Gastrocnemius medialis (tissue), 4 donors: ENCODE measurements around the gene GNPAT. TPM values are rescaled to one million over a fixed set of nuclear protein-coding genes. Genes with fewer than 3 reads are reported as not detected.

Experiments
- ATAC-seq, 2 donors: fragments of 150-250 bp; one replicate each; pipeline ENCODE4 v1.9.1; 2016
- DNase-seq, 2 donors: peaks; one replicate each; pipeline ENCODE4 v3.0.0-alpha.2; 2019
- H3K27ac ChIP-seq, 4 donors: fragments of 200-600 bp; sonication (generic); 1 replicate in 1 of 4; 2 replicates in 3 of 4; pipeline ENCODE4 v1.5.1; 2016 to 2018; ENCODE audit warnings: mild to moderate bottlenecking in 2 of 4, moderate library complexity in 1 of 4
- H3K27me3 ChIP-seq, 3 donors: fragments of 200-600 bp; sonication (generic) in 2 of 3; 1 replicate in 1 of 3; 2 replicates in 2 of 3; pipeline versions ENCODE4 v1.5.1 to v1.6.0; 2016 to 2019; ENCODE audit warnings: mild to moderate bottlenecking in 1 of 3, moderate library complexity in 1 of 3
- H3K36me3 ChIP-seq, 2 donors: fragments of 200-600 bp; sonication (generic) in 1 of 2; one replicate each; pipeline ENCODE4 v1.5.1; 2017 to 2018
- H3K4me1 ChIP-seq, 2 donors: fragments of 200-600 bp; sonication (generic) in 1 of 2; one replicate each; pipeline ENCODE4 v1.5.1; 2016 to 2017; ENCODE audit warnings: mild to moderate bottlenecking in 2 of 2
- H3K4me3 ChIP-seq, 4 donors: fragments of 200-600 bp; sonication (generic) in 3 of 4; 1 replicate in 1 of 4; 2 replicates in 3 of 4; pipeline ENCODE4 v1.5.1; 2016 to 2019; ENCODE audit warnings: mild to moderate bottlenecking in 2 of 4
- H3K9me3 ChIP-seq, 3 donors: fragments of 200-600 bp; sonication (generic) in 2 of 3; 1 replicate in 1 of 3; 2 replicates in 2 of 3; pipeline ENCODE4 v1.5.1; 2016 to 2019
- CTCF ChIP-seq, 5 experiments: fragments of 450-650 bp in 3 of 5; fragments of 200-600 bp in 2 of 5; sonication (generic) in 2 of 5; IDR thresholded peaks in 4 of 5; conservative IDR thresholded peaks in 1 of 5; 1 replicate in 4 of 5; 2 replicates in 1 of 5; pipeline ENCODE4 v1.5.1; 2016 to 2019; ENCODE audit warnings: antibody characterized with exemption in 5 of 5, mild to moderate bottlenecking in 3 of 5, moderate library complexity in 3 of 5
- POLR2A ChIP-seq, 2 donors: fragments of 450-650 bp; IDR thresholded peaks; one replicate each; pipeline ENCODE4 v1.6.1; 2017; ENCODE audit warnings: antibody characterized with exemption in 2 of 2, mild to moderate bottlenecking in 2 of 2, moderate library complexity in 2 of 2
- in situ Hi-C, 4 donors: fragments of 200-750 bp; cut with MboI; loops; one replicate each; pipeline versions ENCODE4 v1.15.0 to v1.8.0; 2017; ENCODE audit warnings: low sequenced_read_pairs in 4 of 4
- intact Hi-C: fragments of 100-400 bp; cut with DNase I; formaldehyde crosslinking; loops from one replicate; pipeline ENCODE4 v1.15.1; 2023; ENCODE audit warnings: low total_unique reads
- total RNA-seq, 4 donors: library from RNA; depleted of rRNA; stranded (reverse); fragments of >200 nt; gene quantifications; one replicate each; pipeline versions ENCODE4 v1.1.0 to v1.2.3, GENCODE V29; 2016

The GNPAT gene
- total RNA-seq, 4 donors from 2014 or later, result 95.1 to 128 (median 104) TPM

- Histone ChIP-seq H3K4me1 (no peaks in the 10 kb centered on the region), H3K36me3 (no peaks in the 10 kb centered on the region), H3K4me3 (no peak overlapping the region), H3K9me3 (no peaks in the 10 kb centered on the region), H3K27me3 (no peaks in the 10 kb centered on the region), H3K27ac (no peak overlapping the region)
- in situ Hi-C loops, result no loop called here
- TF ChIP-seq CTCF (IDR thresholded peaks at IDR 0.05 in 4 of 5, conservative IDR thresholded peaks at IDR 0.05 in 1 of 5), result no peak
- no peak for TF ChIP-seq POLR2A (IDR thresholded peaks at IDR 0.05)
- no peak for ATAC-seq
- intact Hi-C loops, result no loop called here
- DNase-seq, result no peak
Observed at GRCh38 chr1:231318015-231318355, 77.0 kb downstream of the GNPAT start.

DNA sequence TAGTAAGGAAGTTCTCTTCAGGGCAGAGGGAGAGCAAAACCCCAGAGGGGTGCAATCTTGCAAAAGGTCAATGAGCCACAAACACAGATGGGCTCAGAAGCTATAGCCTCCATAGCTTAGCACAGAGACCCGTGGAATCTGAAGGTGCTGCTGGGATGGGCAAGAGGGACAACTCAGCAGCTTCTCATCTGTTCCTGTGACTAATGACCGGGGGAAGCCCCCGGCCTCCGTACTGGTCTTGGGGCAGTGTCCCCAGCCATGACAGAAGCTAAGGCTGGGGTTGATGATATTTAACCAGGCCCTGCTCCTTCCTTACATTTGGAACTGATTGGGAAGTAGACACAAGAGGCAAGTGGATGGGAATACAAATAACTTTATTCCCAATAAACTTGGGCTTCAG lies 77.6 kb downstream of the GNPAT start:
- in situ Hi-C loops, result no loop called here
- no peak for ATAC-seq

DNA sequence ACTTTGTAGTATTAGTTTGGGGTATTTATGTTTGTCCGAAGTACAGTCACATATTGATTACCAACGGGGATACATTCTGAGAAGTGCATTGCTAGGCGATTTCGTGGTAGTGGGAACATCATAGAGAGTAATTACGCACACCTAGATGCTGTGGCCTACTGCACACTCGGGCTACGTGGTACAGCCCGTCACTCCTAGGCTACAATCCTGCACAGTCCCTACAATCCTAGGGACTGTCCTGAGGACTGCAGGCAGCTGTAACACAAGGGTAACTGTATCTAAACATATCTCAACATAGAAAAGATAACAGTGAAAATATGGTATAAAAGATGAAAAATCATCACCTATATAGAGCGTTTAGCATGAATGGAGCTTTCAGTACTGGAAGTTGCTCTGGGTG lies 78.1 kb downstream of the GNPAT start:
- Histone ChIP-seq H3K4me1 (no peaks in the 10 kb centered on the region), H3K9me3 (no peaks in the 10 kb centered on the region), H3K4me3 (no peak overlapping the region), H3K27me3 (no peaks in the 10 kb centered on the region), H3K36me3 (no peaks in the 10 kb centered on the region), H3K27ac (no peak overlapping the region)
- TF ChIP-seq POLR2A (IDR thresholded peaks at IDR 0.05) (no peak), CTCF (IDR thresholded peaks at IDR 0.05 in 4 of 5, conservative IDR thresholded peaks at IDR 0.05 in 1 of 5) (no peak)
- DNase-seq (no peak), ATAC-seq (no peak)
- in situ Hi-C loops, result no loop called here
- intact Hi-C loops, result no loop called here

More for the DNA sequence above, 77.6 kb downstream of the GNPAT start:
- H3K4me3 ChIP-seq, result no peak overlapping the region
- TF ChIP-seq CTCF (IDR thresholded peaks at IDR 0.05 in 4 of 5, conservative IDR thresholded peaks at IDR 0.05 in 1 of 5) (no peak), POLR2A (IDR thresholded peaks at IDR 0.05) (no peak)
- H3K36me3 ChIP-seq, result no peaks in the 10 kb centered on the region
- H3K4me1 ChIP-seq, result no peaks in the 10 kb centered on the region
- intact Hi-C loops, result no loop called here
- no peaks in the 10 kb centered on the region for H3K27me3 ChIP-seq
- H3K27ac ChIP-seq, result no peak overlapping the region
- H3K9me3 ChIP-seq, result no peaks in the 10 kb centered on the region
- no peak for DNase-seq

DNA sequence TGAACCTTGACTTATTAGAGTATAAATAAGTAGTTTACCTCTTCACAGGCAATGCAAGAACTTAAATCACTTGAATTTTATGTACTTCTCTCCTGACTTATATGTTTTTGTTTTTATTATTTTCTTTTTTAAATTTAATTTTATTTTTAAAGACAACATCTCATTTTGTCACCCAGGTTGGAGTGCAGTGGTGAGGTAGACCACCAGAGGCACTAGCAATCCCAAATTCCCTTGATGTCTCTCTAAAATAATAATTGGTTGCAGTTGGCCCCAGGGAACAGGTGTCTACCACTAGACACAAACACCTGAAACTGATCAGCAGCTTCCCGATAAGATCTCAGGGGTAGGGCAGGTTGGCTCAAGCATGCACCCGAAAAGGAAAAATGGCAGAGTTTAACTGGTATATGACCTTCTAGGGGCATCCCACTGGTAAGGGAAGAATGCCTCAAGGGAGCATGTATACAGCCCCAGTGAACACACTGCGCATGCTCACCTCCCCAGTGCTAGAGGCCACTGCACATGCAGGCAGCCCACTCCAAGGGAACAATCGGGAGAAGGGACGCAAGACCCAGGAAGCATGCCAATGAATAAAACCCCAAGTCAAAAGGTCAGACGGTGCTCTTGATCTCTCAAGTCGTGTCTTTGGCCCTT lies 82.0 kb downstream of the GNPAT start:
- Histone ChIP-seq H3K27me3 (no peaks in the 10 kb centered on the region), H3K36me3 (no peaks in the 10 kb centered on the region), H3K9me3 (no peaks in the 10 kb centered on the region), H3K27ac (no peak overlapping the region), H3K4me3 (no peak overlapping the region), H3K4me1 (no peaks in the 10 kb centered on the region)
- no peak for ATAC-seq
- DNase-seq, result no peak
- in situ Hi-C loops, result no loop called here
- intact Hi-C loops, result no loop called here
- no peak for TF ChIP-seq CTCF (IDR thresholded peaks at IDR 0.05 in 4 of 5, conservative IDR thresholded peaks at IDR 0.05 in 1 of 5)
- TF ChIP-seq POLR2A (IDR thresholded peaks at IDR 0.05), result no peak

GRCh38 chr1:231324660-231325059 lies 83.6 kb downstream of the GNPAT start:
- TF ChIP-seq POLR2A (IDR thresholded peaks at IDR 0.05) (no peak), CTCF (IDR thresholded peaks at IDR 0.05 in 4 of 5, conservative IDR thresholded peaks at IDR 0.05 in 1 of 5) (no peak)
- ATAC-seq (no peak), DNase-seq (no peak)
- Histone ChIP-seq H3K4me3 (no peak overlapping the region), H3K9me3 (no peaks in the 10 kb centered on the region), H3K27me3 (no peaks in the 10 kb centered on the region), H3K27ac (no peak overlapping the region), H3K4me1 (no peaks in the 10 kb centered on the region), H3K36me3 (no peaks in the 10 kb centered on the region)
- intact Hi-C loops, result no loop called here
- in situ Hi-C loops, result no loop called here
